BLaER1 (cell line): ENCODE data around the gene ALPK3.

Source experiments
- H3K27ac ChIP-seq: shearing (Covaris generic); formaldehyde crosslinking; 2 replicates; pipeline ENCODE4 v1.8.1; 2022
- H3K27me3 ChIP-seq: shearing (Covaris generic); formaldehyde crosslinking; 2 replicates; pipeline ENCODE4 v1.8.1; 2022
- H3K36me3 ChIP-seq: shearing (Covaris generic); formaldehyde crosslinking; 2 replicates; pipeline ENCODE4 v1.8.1; 2022
- H3K4me1 ChIP-seq: shearing (Covaris generic); formaldehyde crosslinking; 2 replicates; pipeline ENCODE4 v1.8.1; 2022
- H3K4me2 ChIP-seq: shearing (Covaris generic); formaldehyde crosslinking; 2 replicates; pipeline ENCODE4 v1.8.1; 2022
- H3K4me3 ChIP-seq: shearing (Covaris generic); formaldehyde crosslinking; 2 replicates; pipeline ENCODE4 v1.8.1; 2022
- H3K9ac ChIP-seq: shearing (Covaris generic); formaldehyde crosslinking; 2 replicates; pipeline ENCODE4 v1.8.1; 2022
- H3K9me3 ChIP-seq: shearing (Covaris generic); formaldehyde crosslinking; 2 replicates; pipeline ENCODE4 v1.8.1; 2022
- H4K20me1 ChIP-seq: shearing (Covaris generic); formaldehyde crosslinking; 2 replicates; pipeline ENCODE4 v1.8.1; 2022
- Cebpa-rat ChIP-seq: shearing (Covaris generic); IDR thresholded peaks from 2 replicates; pipeline ENCODE4 v1.8.1; 2022

Gene ALPK3, protein sequence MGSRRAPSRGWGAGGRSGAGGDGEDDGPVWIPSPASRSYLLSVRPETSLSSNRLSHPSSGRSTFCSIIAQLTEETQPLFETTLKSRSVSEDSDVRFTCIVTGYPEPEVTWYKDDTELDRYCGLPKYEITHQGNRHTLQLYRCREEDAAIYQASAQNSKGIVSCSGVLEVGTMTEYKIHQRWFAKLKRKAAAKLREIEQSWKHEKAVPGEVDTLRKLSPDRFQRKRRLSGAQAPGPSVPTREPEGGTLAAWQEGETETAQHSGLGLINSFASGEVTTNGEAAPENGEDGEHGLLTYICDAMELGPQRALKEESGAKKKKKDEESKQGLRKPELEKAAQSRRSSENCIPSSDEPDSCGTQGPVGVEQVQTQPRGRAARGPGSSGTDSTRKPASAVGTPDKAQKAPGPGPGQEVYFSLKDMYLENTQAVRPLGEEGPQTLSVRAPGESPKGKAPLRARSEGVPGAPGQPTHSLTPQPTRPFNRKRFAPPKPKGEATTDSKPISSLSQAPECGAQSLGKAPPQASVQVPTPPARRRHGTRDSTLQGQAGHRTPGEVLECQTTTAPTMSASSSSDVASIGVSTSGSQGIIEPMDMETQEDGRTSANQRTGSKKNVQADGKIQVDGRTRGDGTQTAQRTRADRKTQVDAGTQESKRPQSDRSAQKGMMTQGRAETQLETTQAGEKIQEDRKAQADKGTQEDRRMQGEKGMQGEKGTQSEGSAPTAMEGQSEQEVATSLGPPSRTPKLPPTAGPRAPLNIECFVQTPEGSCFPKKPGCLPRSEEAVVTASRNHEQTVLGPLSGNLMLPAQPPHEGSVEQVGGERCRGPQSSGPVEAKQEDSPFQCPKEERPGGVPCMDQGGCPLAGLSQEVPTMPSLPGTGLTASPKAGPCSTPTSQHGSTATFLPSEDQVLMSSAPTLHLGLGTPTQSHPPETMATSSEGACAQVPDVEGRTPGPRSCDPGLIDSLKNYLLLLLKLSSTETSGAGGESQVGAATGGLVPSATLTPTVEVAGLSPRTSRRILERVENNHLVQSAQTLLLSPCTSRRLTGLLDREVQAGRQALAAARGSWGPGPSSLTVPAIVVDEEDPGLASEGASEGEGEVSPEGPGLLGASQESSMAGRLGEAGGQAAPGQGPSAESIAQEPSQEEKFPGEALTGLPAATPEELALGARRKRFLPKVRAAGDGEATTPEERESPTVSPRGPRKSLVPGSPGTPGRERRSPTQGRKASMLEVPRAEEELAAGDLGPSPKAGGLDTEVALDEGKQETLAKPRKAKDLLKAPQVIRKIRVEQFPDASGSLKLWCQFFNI (N-terminal part only)

GRCh38 chr15:84816694-84817465, at the start of gene ALPK3:
ALPK3 (plus strand) TSS chr15:84817356; CDS start chr15:84817453, 97 bp downstream.
- H3K4me1 ChIP-seq = peaks cover 23% of the 10 kb centered on the region
- no peak within 1 kb of the TSS for H3K4me3 ChIP-seq
- H4K20me1 ChIP-seq = no peaks in the 10 kb centered on the region
- peaks cover 5% of the 10 kb centered on the region; the same call in 1 of the 2 replicates for H3K9me3 ChIP-seq
- no peak within 1 kb of the TSS for H3K9ac ChIP-seq
- H3K36me3 ChIP-seq = no peaks in the 10 kb centered on the region
- H3K4me2 ChIP-seq = peak within 1 kb of the TSS; percentile 52
- peak within 1 kb of the TSS; percentile 35; the same call in 1 of the 2 replicates for H3K27ac ChIP-seq
- TF ChIP-seq Cebpa-rat = no peak
- no peaks in the 10 kb centered on the region for H3K27me3 ChIP-seq

- H3K9me3 ChIP-seq = no peaks in the 10 kb centered on the region
- no peaks in the 10 kb centered on the region for H3K27me3 ChIP-seq
- peaks cover 7% of the 10 kb centered on the region; the same call in 1 of the 2 replicates for H3K4me1 ChIP-seq
- no peak overlapping the region for H3K4me3 ChIP-seq
- no peak for TF ChIP-seq Cebpa-rat
- peaks cover 71% of the 10 kb centered on the region for H4K20me1 ChIP-seq
- H3K4me2 ChIP-seq = no peak overlapping the region
- peaks cover 97% of the 10 kb centered on the region for H3K36me3 ChIP-seq
- no peak overlapping the region for H3K27ac ChIP-seq
- no peak overlapping the region for H3K9ac ChIP-seq
Measured at GRCh38 chr15:84772031-84772430, 45.1 kb upstream of the ALPK3 start.

- H3K4me1 ChIP-seq = peaks cover 7% of the 10 kb centered on the region; the same call in 1 of the 2 replicates
- H3K27ac ChIP-seq = 0 out of 2 replicates have a peak overlapping the region, but pooled peaks have one; percentile 4
- H3K9ac ChIP-seq = no peak overlapping the region
- TF ChIP-seq Cebpa-rat = no peak
- peaks cover 96% of the 10 kb centered on the region for H3K36me3 ChIP-seq
- H3K27me3 ChIP-seq = no peaks in the 10 kb centered on the region
- peaks cover 66% of the 10 kb centered on the region for H4K20me1 ChIP-seq
- H3K4me3 ChIP-seq = no peak overlapping the region
- H3K4me2 ChIP-seq = no peak overlapping the region
- no peaks in the 10 kb centered on the region for H3K9me3 ChIP-seq
Measured at GRCh38 chr15:84772467-84772866, 44.7 kb upstream of the ALPK3 start.

DNA sequence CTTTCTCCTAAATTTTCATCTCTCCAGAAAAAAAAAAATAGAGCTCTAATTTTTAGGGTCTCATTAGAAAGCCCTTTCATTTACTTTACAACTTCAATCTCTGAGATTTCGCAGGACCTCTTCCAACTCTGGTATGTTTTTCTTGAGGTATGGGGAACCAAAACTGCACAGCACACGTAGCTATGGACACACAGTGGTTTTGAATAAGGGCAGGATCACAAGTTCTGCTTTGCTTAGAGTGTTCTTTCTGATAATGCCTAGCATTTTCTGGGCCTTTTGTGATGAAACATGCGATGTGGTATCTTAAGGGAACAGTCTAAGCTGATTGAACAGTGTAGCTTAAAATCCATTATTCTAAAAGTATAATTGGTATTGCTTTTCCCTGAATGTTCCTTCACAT, 43.4 kb upstream of the ALPK3 start:
- Histone ChIP-seq H3K4me1 (peaks cover 7% of the 10 kb centered on the region; the same call in 1 of the 2 replicates), H3K36me3 (peaks cover 95% of the 10 kb centered on the region), H3K9ac (no peak overlapping the region), H4K20me1 (peaks cover 75% of the 10 kb centered on the region), H3K4me2 (no peak overlapping the region), H3K27ac (no peak overlapping the region), H3K27me3 (no peaks in the 10 kb centered on the region), H3K9me3 (no peaks in the 10 kb centered on the region), H3K4me3 (no peak overlapping the region)
- TF ChIP-seq Cebpa-rat = no peak

DNA sequence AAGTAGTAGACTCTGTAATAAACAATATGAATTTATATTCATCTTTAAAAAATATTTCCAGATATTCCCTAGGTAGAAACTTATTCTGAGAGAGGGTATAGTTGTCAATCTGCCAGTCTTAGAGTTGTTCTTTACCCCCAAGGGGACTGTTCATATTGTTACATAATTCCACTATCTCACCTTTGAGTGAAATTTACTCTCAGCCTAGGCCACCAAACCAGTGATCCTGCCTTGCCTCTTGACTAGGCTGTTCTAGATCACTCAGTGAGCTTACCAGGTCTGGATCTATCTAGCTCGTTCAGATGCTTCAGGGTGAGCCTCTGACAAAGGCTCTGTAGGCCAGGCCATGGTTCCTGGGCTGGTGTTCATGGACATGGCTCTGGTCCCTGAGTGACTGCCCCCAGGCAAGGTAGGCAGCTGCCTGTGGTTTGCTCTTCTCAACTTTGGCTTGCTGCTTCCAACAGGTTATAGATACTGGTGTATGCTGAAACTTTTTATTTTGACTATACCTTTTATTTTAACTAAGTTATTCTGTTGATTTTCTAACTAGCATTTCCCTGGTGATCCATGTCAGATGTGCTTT, 41.2 kb upstream of the ALPK3 start:
- Histone ChIP-seq H3K9ac (no peak overlapping the region), H4K20me1 (peaks cover 74% of the 10 kb centered on the region)

DNA sequence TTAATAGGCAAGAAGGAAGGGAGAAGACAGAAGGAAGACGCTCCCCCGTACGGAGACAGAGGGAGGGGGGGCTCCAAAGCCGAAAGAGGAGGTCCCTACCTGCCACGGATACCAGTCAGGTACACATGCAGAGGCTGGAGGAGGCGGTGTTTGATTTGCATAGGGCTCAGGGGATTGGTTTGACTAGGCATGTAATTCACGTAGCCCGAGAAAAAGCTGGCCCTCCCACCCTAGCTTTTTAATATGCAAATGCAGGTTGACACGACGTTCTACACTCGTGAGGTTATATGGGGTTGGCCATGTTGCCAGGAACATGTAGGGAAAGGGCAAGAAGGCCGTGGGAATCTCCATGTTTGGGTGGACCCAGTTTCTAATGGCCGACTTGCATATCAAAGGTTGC, 39.0 kb upstream of the ALPK3 start:
- peaks cover 12% of the 10 kb centered on the region; the same call in 1 of the 2 replicates for H3K4me1 ChIP-seq
- peaks cover 74% of the 10 kb centered on the region for H4K20me1 ChIP-seq
- no peak overlapping the region for H3K27ac ChIP-seq
- TF ChIP-seq Cebpa-rat = no peak
- H3K9me3 ChIP-seq = no peaks in the 10 kb centered on the region
- no peak overlapping the region for H3K4me3 ChIP-seq
- H3K36me3 ChIP-seq = peaks cover 86% of the 10 kb centered on the region
- H3K27me3 ChIP-seq = no peaks in the 10 kb centered on the region
- H3K9ac ChIP-seq = no peak overlapping the region
- no peak overlapping the region for H3K4me2 ChIP-seq

More for the DNA sequence above, 41.2 kb upstream of the ALPK3 start:
- TF ChIP-seq Cebpa-rat = no peak
- Histone ChIP-seq H3K4me1 (peaks cover 7% of the 10 kb centered on the region; the same call in 1 of the 2 replicates), H3K36me3 (peaks cover 89% of the 10 kb centered on the region), H3K27ac (no peak overlapping the region), H3K27me3 (no peaks in the 10 kb centered on the region), H3K4me2 (no peak overlapping the region), H3K4me3 (no peak overlapping the region), H3K9me3 (no peaks in the 10 kb centered on the region)

- no peak overlapping the region for H3K4me3 ChIP-seq
- peaks cover 89% of the 10 kb centered on the region for H4K20me1 ChIP-seq
- H3K36me3 ChIP-seq = peaks cover 86% of the 10 kb centered on the region
- no peak overlapping the region for H3K9ac ChIP-seq
- peaks cover 18% of the 10 kb centered on the region; the same call in 1 of the 2 replicates for H3K4me1 ChIP-seq
- H3K9me3 ChIP-seq = no peaks in the 10 kb centered on the region
- no peak overlapping the region for H3K4me2 ChIP-seq
- TF ChIP-seq Cebpa-rat = no peak
- no peak overlapping the region for H3K27ac ChIP-seq
- no peaks in the 10 kb centered on the region for H3K27me3 ChIP-seq
Measured at GRCh38 chr15:84780492-84780891, 36.7 kb upstream of the ALPK3 start.

GRCh38 chr15:84781495-84781894, 35.7 kb upstream of the ALPK3 start:
- TF ChIP-seq Cebpa-rat = no peak
- no peak overlapping the region for H3K4me2 ChIP-seq
- no peak overlapping the region for H3K4me3 ChIP-seq
- no peak overlapping the region for H3K9ac ChIP-seq
- H4K20me1 ChIP-seq = peaks cover 89% of the 10 kb centered on the region
- H3K36me3 ChIP-seq = peaks cover 87% of the 10 kb centered on the region
- no peaks in the 10 kb centered on the region for H3K9me3 ChIP-seq
- no peaks in the 10 kb centered on the region for H3K27me3 ChIP-seq
- H3K27ac ChIP-seq = no peak overlapping the region
- H3K4me1 ChIP-seq = peaks cover 24% of the 10 kb centered on the region; the same call in 1 of the 2 replicates
